Ammon's horn (tissue), 1 donor: ENCODE measurements around the gene RANBP10.
A peak's percentile ranks its signal among the peaks of the same experiment; 100 is the strongest.
"Not testable (repeated sequence)": the region's sequence is repeated elsewhere in the genome, so short reads cannot be mapped to it uniquely, and the experiment has no call there.

Experiments
- DNase-seq: peaks from one replicate; pipeline ENCODE4 v3.0.0-alpha.2; 2016; ENCODE audit warnings: low spot score

Gene RANBP10

GRCh38 chr16:67806428-67807147, at the start of gene RANBP10, which contains the start of gene TSNAXIP1:
TSS of gene RANBP10 (minus strand) at chr16:67806560. CDS start at chr16:67806536, 24 bp downstream.
TSS of gene TSNAXIP1 (plus strand) at chr16:67806889. CDS start at chr16:67807150, 261 bp downstream.
- peak; percentile 100 for DNase-seq

- no peak for DNase-seq
Measured at GRCh38 chr16:67855789-67856188, 49.4 kb upstream of the RANBP10 start.

- DNase-seq, result no peak
Measured at GRCh38 chr16:67853670-67854069, 47.3 kb upstream of the RANBP10 start.

GRCh38 chr16:67848118-67848517, 41.8 kb upstream of the RANBP10 start:
- no peak for DNase-seq

- DNase-seq, result peak; percentile 64
Measured at GRCh38 chr16:67847064-67847861, 40.9 kb upstream of the RANBP10 start, which contains the start of gene CENPT. TSS of gene CENPT (minus strand) at chr16:67847693. CDS start at chr16:67833859, 13,834 bp downstream.

- peak; percentile 95 for DNase-seq
Measured at GRCh38 chr16:67846320-67847063, 40.1 kb upstream of the RANBP10 start, which contains the start of gene NUTF2. TSS of gene NUTF2 (plus strand) at chr16:67846933. CDS start at chr16:67865131, 18,198 bp downstream.

GRCh38 chr16:67846063-67846319, 39.6 kb upstream of the RANBP10 start:
- no peak for DNase-seq

- no peak for DNase-seq
Measured at GRCh38 chr16:67845291-67846062, 39.1 kb upstream of the RANBP10 start.

- DNase-seq, result no peak
Measured at GRCh38 chr16:67844497-67844896, 38.1 kb upstream of the RANBP10 start.

GRCh38 chr16:67843343-67843765, 37.0 kb upstream of the RANBP10 start:
- DNase-seq, result no peak

- DNase-seq, result peak; percentile 73
Measured at GRCh38 chr16:67842509-67843342, 36.4 kb upstream of the RANBP10 start.

GRCh38 chr16:67841816-67842508, 35.6 kb upstream of the RANBP10 start, which contains the start of gene THAP11:
TSS of gene THAP11 (plus strand) at chr16:67842320. CDS start at chr16:67842555, 235 bp downstream.
- peak; percentile 96 for DNase-seq

- no peak for DNase-seq
Measured at GRCh38 chr16:67841198-67841815, 34.9 kb upstream of the RANBP10 start.

- DNase-seq, result no peak
Measured at GRCh38 chr16:67837811-67838210, 31.5 kb upstream of the RANBP10 start.

- not testable (repeated sequence) for DNase-seq
Measured at GRCh38 chr16:67837190-67837589, 30.8 kb upstream of the RANBP10 start.

- DNase-seq, result no peak
Measured at GRCh38 chr16:67834242-67834614, 27.9 kb upstream of the RANBP10 start.

- DNase-seq, result peak; percentile 95
Measured at GRCh38 chr16:67833415-67834241, 27.3 kb upstream of the RANBP10 start.

- DNase-seq, result no peak
Measured at GRCh38 chr16:67833030-67833414, 26.7 kb upstream of the RANBP10 start.

GRCh38 chr16:67828651-67829050, 22.3 kb upstream of the RANBP10 start:
- no peak for DNase-seq
